HepG2 (cell line): Measurements from ENCODE around the gene SPON1.
"Not testable (repeated sequence)": the region's sequence is repeated elsewhere in the genome, so short reads cannot be mapped to it uniquely, and the experiment has no call there.

ENCODE experiments used
- FOSL2 ChIP-seq: sonication (generic); formaldehyde crosslinking; IDR thresholded peaks from 2 replicates; pipeline ENCODE4 v1.4.0; 2020; ENCODE audit warnings: missing genetic modification reagents
- SP1 ChIP-seq, 2 experiments: fragments of 450-650 bp in 1 of 2; sonication (generic) in 1 of 2; formaldehyde crosslinking in 1 of 2; IDR thresholded peaks; 2 replicates each; pipeline versions ENCODE4 v1.4.0 to v1.6.1; 2016 to 2020; ENCODE audit warnings: missing genetic modification reagents in 1 of 2
- TBP ChIP-seq: sonication (generic); formaldehyde crosslinking; IDR thresholded peaks from 2 replicates; pipeline ENCODE4 v1.5.0; 2020; ENCODE audit warnings: missing genetic modification reagents
- ZNF230 ChIP-seq: sonication (generic); formaldehyde crosslinking; IDR thresholded peaks from 2 replicates; pipeline ENCODE4 v1.4.0; 2020; ENCODE audit warnings: mild to moderate bottlenecking, missing genetic modification reagents
- TF ChIP-seq, protein P1 (sequence below): sonication (generic); formaldehyde crosslinking; IDR thresholded peaks from 2 replicates; pipeline ENCODE4 v1.8.0; 2022; ENCODE audit warnings: missing genetic modification reagents, mild to moderate bottlenecking, borderline replicate concordance
- TF ChIP-seq, protein P2 (sequence below): sonication (generic); formaldehyde crosslinking; IDR thresholded peaks from 2 replicates; pipeline ENCODE4 v1.5.0; 2020; ENCODE audit warnings: mild to moderate bottlenecking, missing genetic modification reagents, moderate library complexity

DNA sequence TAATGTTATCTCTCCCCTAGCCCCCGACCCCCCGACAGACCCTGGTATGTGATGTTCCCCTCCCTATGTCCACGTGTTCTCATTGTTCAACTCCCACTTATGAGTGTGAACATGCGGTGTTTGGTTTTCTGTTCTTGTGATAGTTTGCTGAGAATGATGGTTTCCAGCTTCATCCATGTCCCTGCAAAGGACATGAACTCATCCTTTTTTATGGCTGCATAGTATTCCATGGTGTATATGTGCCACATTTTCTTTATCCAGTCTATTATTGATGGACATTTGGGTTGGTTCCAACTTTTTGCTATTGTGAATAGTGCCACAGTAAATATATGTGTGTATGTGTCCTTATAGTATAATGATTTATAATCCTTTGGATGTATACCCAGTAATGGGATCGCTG is 24.2 kb downstream of the SPON1 start:
- TF ChIP-seq ZNF230 (CRISPR knock-in tag); SP1 (IDR thresholded peaks at IDR 0.05); SP1 (CRISPR knock-in tag; IDR thresholded peaks at IDR 0.05); TBP (CRISPR knock-in tag); FOSL2 (CRISPR knock-in tag): not testable (repeated sequence)
- TF ChIP-seq, protein P1, sequence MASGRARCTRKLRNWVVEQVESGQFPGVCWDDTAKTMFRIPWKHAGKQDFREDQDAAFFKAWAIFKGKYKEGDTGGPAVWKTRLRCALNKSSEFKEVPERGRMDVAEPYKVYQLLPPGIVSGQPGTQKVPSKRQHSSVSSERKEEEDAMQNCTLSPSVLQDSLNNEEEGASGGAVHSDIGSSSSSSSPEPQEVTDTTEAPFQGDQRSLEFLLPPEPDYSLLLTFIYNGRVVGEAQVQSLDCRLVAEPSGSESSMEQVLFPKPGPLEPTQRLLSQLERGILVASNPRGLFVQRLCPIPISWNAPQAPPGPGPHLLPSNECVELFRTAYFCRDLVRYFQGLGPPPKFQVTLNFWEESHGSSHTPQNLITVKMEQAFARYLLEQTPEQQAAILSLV (CRISPR knock-in tag): not testable (repeated sequence)
- TF ChIP-seq, protein P2, sequence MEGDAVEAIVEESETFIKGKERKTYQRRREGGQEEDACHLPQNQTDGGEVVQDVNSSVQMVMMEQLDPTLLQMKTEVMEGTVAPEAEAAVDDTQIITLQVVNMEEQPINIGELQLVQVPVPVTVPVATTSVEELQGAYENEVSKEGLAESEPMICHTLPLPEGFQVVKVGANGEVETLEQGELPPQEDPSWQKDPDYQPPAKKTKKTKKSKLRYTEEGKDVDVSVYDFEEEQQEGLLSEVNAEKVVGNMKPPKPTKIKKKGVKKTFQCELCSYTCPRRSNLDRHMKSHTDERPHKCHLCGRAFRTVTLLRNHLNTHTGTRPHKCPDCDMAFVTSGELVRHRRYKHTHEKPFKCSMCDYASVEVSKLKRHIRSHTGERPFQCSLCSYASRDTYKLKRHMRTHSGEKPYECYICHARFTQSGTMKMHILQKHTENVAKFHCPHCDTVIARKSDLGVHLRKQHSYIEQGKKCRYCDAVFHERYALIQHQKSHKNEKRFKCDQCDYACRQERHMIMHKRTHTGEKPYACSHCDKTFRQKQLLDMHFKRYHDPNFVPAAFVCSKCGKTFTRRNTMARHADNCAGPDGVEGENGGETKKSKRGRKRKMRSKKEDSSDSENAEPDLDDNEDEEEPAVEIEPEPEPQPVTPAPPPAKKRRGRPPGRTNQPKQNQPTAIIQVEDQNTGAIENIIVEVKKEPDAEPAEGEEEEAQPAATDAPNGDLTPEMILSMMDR (CRISPR knock-in tag): not testable (repeated sequence)
